H9 (cell line): Measurements from ENCODE around the gene APOBEC2. TPM values are rescaled to one million over a fixed set of nuclear protein-coding genes. Genes with fewer than 3 reads are reported as not detected.

Experiments
- DNase-seq: peaks from one replicate; pipeline ENCODE4 v3.0.0-alpha.2; 2017
- H2AFZ ChIP-seq: one replicate; pipeline ENCODE4 v1.6.1; 2013; ENCODE audit warnings: mild to moderate bottlenecking, low read length, control low read depth, moderate library complexity
- H2AK5ac ChIP-seq: 2 replicates; pipeline ENCODE4 v1.6.1; 2013; ENCODE audit warnings: low read length, control low read depth, mixed read lengths; ENCODE audit not compliant: insufficient read length
- H2BK120ac ChIP-seq: one replicate; pipeline ENCODE4 v1.6.1; 2013; ENCODE audit warnings: low read depth, mild to moderate bottlenecking, low read length, control low read depth, inconsistent platforms; ENCODE audit not compliant: poor library complexity, severe bottlenecking
- H2BK12ac ChIP-seq: 2 replicates; pipeline ENCODE4 v1.6.1; 2013; ENCODE audit warnings: low read length, control low read depth, mixed read lengths, low read depth; ENCODE audit not compliant: insufficient read length
- H2BK15ac ChIP-seq: 2 replicates; pipeline ENCODE4 v1.6.1; 2013; ENCODE audit warnings: low read depth, low read length, control low read depth
- H2BK20ac ChIP-seq: one replicate; pipeline ENCODE4 v1.6.1; 2013; ENCODE audit warnings: low read depth, mild to moderate bottlenecking, low read length, control low read depth, inconsistent platforms; ENCODE audit not compliant: poor library complexity, severe bottlenecking
- H2BK5ac ChIP-seq: 2 replicates; pipeline ENCODE4 v1.6.1; 2013; ENCODE audit warnings: low read length, control low read depth, mixed read lengths; ENCODE audit not compliant: insufficient read length
- H3K14ac ChIP-seq: 2 replicates; pipeline ENCODE4 v1.6.1; 2013; ENCODE audit warnings: low read length, control low read depth; ENCODE audit not compliant: insufficient read depth
- H3K18ac ChIP-seq: 2 replicates; pipeline ENCODE4 v1.6.1; 2013; ENCODE audit warnings: low read depth, mild to moderate bottlenecking, mixed read lengths, low read length, control low read depth; ENCODE audit not compliant: insufficient read length
- H3K23ac ChIP-seq: 2 replicates; pipeline ENCODE4 v1.6.1; 2013; ENCODE audit warnings: low read length, control low read depth, mixed read lengths, low read depth; ENCODE audit not compliant: insufficient read length
- H3K23me2 ChIP-seq: 2 replicates; pipeline ENCODE4 v1.6.1; 2013; ENCODE audit warnings: low read depth, mild to moderate bottlenecking, mixed read lengths, low read length, control low read depth; ENCODE audit not compliant: insufficient read length, poor library complexity, severe bottlenecking
- H3K27ac ChIP-seq: 2 replicates; pipeline ENCODE4 v1.5.1; 2013; ENCODE audit warnings: low read length, control low read depth, mixed read lengths, low read depth; ENCODE audit not compliant: insufficient read length
- H3K27me3 ChIP-seq: 2 replicates; pipeline ENCODE4 v1.6.1; 2013; ENCODE audit warnings: low read length, control low read depth, inconsistent platforms; ENCODE audit not compliant: insufficient read depth
- H3K4ac ChIP-seq: 2 replicates; pipeline ENCODE4 v1.6.1; 2013; ENCODE audit warnings: low read depth, mild to moderate bottlenecking, control low read depth, inconsistent platforms, low read length, moderate library complexity
- H3K4me1 ChIP-seq: 2 replicates; pipeline ENCODE4 v1.6.1; 2013; ENCODE audit warnings: low read length, control low read depth, inconsistent platforms; ENCODE audit not compliant: insufficient read depth
- H3K4me2 ChIP-seq: 2 replicates; pipeline ENCODE4 v1.6.1; 2013; ENCODE audit warnings: low read length, control low read depth, mixed read lengths; ENCODE audit not compliant: insufficient read length, insufficient read depth
- H3K56ac ChIP-seq: 2 replicates; pipeline ENCODE4 v1.6.1; 2013; ENCODE audit warnings: low read depth, mild to moderate bottlenecking, mixed read lengths, low read length, control low read depth; ENCODE audit not compliant: insufficient read length
- H3K79me1 ChIP-seq: 2 replicates; pipeline ENCODE4 v1.6.1; 2013; ENCODE audit warnings: low read depth, mild to moderate bottlenecking, moderate library complexity, low read length, control low read depth, inconsistent platforms; ENCODE audit not compliant: insufficient read depth, poor library complexity, severe bottlenecking
- H3K79me2 ChIP-seq: 2 replicates; pipeline ENCODE4 v1.6.1; 2013; ENCODE audit warnings: low read length, control low read depth, inconsistent platforms; ENCODE audit not compliant: insufficient read depth
- H3K9ac ChIP-seq: 2 replicates; pipeline ENCODE4 v1.6.1; 2013; ENCODE audit warnings: low read length, control low read depth, mixed read lengths; ENCODE audit not compliant: insufficient read length; ENCODE audit errors: extremely low read depth
- H3K9me3 ChIP-seq: one replicate; pipeline ENCODE4 v1.6.1; 2013; ENCODE audit warnings: low read depth, low read length, inconsistent platforms; ENCODE audit not compliant: control insufficient read depth
- H3T11ph ChIP-seq: one replicate; pipeline ENCODE4 v1.6.1; 2013; ENCODE audit warnings: mild to moderate bottlenecking, low read length, control low read depth, inconsistent platforms
- H4K20me1 ChIP-seq: one replicate; pipeline ENCODE4 v1.6.1; 2013; ENCODE audit not compliant: control insufficient read depth, insufficient read length, insufficient read depth
- H4K5ac ChIP-seq: 2 replicates; pipeline ENCODE4 v1.6.1; 2013; ENCODE audit warnings: low read depth, mild to moderate bottlenecking, mixed read lengths, low read length, control low read depth; ENCODE audit not compliant: insufficient read length
- H4K8ac ChIP-seq: replicated peaks from 2 replicates; pipeline ENCODE4 v1.6.1; 2013; ENCODE audit warnings: low read length, control low read depth, mixed read lengths, low read depth; ENCODE audit not compliant: insufficient read length
- H4K91ac ChIP-seq: 2 replicates; pipeline ENCODE4 v1.6.1; 2013; ENCODE audit warnings: low read depth, mild to moderate bottlenecking, moderate library complexity, mixed read lengths, low read length, control low read depth; ENCODE audit not compliant: insufficient read length
- H3K27ac Mint-ChIP-seq, 3 experiments: 2 replicates in 2 of 3; 3 replicates in 1 of 3; pipeline ENCODE4 v1.8.0; 2020 to 2021; ENCODE audit warnings: mixed read lengths in 3 of 3, mild to moderate bottlenecking in 1 of 3, moderate library complexity in 1 of 3
- H3K27me3 Mint-ChIP-seq: 2 replicates; pipeline ENCODE4 v1.8.0; 2021; ENCODE audit warnings: low read depth, mild to moderate bottlenecking, moderate library complexity, mixed read lengths
- H3K36me3 Mint-ChIP-seq, 3 experiments: 2 replicates in 2 of 3; 3 replicates in 1 of 3; pipeline ENCODE4 v1.8.0; 2020 to 2021; ENCODE audit warnings: low read depth in 3 of 3, mixed read lengths in 3 of 3; ENCODE audit not compliant: insufficient read depth in 1 of 3
- H3K4me1 Mint-ChIP-seq, 2 experiments: 2 replicates each; pipeline ENCODE4 v1.8.0; 2020; ENCODE audit warnings: mixed read lengths in 2 of 2
- H3K4me3 Mint-ChIP-seq, 2 experiments: 2 replicates in 1 of 2; 3 replicates in 1 of 2; pipeline ENCODE4 v1.8.0; 2020 to 2021; ENCODE audit warnings: mild to moderate bottlenecking in 2 of 2, mixed read lengths in 2 of 2, moderate library complexity in 1 of 2
- H3K9me3 Mint-ChIP-seq, 2 experiments: 2 replicates in 1 of 2; 3 replicates in 1 of 2; pipeline ENCODE4 v1.8.0; 2020; ENCODE audit warnings: mild to moderate bottlenecking in 2 of 2, mixed read lengths in 2 of 2, moderate library complexity in 1 of 2
- CTCF ChIP-seq: fragments of 200-600 bp; sonication (generic); conservative IDR thresholded peaks from 3 replicates; pipeline ENCODE4 v1.8.0; 2021; ENCODE audit warnings: antibody characterized with exemption, mild to moderate bottlenecking
- WGBS: extraction: QIAGEN DNeasy Blood & Tissue Kit; methylation state at CpG from one replicate; pipeline ENCODE4 v1.1.7; 2013; ENCODE audit warnings: missing lambda C conversion rate, low lambda C conversion rate, mixed read lengths; ENCODE audit not compliant: insufficient read length; ENCODE audit errors: extremely low coverage; 5-methylcytosine and 5-hydroxymethylcytosine counted together
- total RNA-seq: library from RNA; stranded (reverse); gene quantifications from 2 replicates; pipeline ENCODE4 v1.2.1, GENCODE V29; 2021

Gene APOBEC2
- total RNA-seq, 1 experiment from 2014 or later, result not detected

DNA sequence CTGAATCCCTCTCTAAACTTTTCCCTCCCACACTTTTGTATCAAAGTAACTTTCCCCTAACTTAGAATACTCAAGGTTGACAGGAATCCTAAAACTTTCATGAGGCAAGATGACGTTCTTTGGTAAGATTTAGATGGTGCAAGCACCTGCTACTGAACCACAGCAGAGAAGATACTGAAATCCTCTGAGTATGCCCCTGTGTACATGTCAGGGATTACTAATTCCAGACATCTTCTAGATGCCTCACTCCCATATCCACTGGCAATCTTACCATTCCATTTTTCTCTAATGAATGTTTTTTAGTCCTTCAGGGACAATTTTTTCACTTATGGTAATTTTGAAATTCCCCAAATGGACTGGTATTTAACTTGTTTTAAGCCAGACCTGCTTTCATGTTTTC, 9.1 kb downstream of the APOBEC2 start:
- no peak overlapping the region for H3T11ph ChIP-seq
- no peak overlapping the region for H2BK12ac ChIP-seq
- no peak overlapping the region for H3K4me2 ChIP-seq
- H4K5ac ChIP-seq, result no peak overlapping the region
- H2BK5ac ChIP-seq, result no peak overlapping the region
- no peak overlapping the region for H3K9ac ChIP-seq
- no peak overlapping the region for H2BK15ac ChIP-seq
- H3K18ac ChIP-seq, result no peak overlapping the region
- no peaks in the 10 kb centered on the region for H3K9me3 ChIP-seq
- no peak for TF ChIP-seq CTCF
- H3K56ac ChIP-seq, result no peak overlapping the region
- H3K36me3 Mint-ChIP-seq, result peaks cover 2 to 28% (median 19%) of the 10 kb centered on the region in 3 experiments; a peak in 5 of 7 replicates
- H2AK5ac ChIP-seq, result no peak overlapping the region
- WGBS, result no CpG with 5 or more reads among the region's 1 CpG
- H3K23me2 ChIP-seq, result no peaks in the 10 kb centered on the region
- no peak for DNase-seq
- H2AFZ ChIP-seq, result no peak overlapping the region
- H4K20me1 ChIP-seq, result no peaks in the 10 kb centered on the region
- no peak overlapping the region for H3K23ac ChIP-seq
- H3K27me3 Mint-ChIP-seq, result no peaks in the 10 kb centered on the region
- no peak overlapping the region for H3K4ac ChIP-seq
- H3K27me3 ChIP-seq, result no peaks in the 10 kb centered on the region
- no peaks in the 10 kb centered on the region for H3K9me3 Mint-ChIP-seq
- no peak overlapping the region for H3K4me3 Mint-ChIP-seq
- H3K27ac ChIP-seq, result no peak overlapping the region
- H3K79me2 ChIP-seq, result no peaks in the 10 kb centered on the region
- H4K8ac ChIP-seq, result no peak overlapping the region
- H3K27ac Mint-ChIP-seq, result no peak overlapping the region
- peaks cover 9 to 15% of the 10 kb centered on the region in 2 experiments for H3K4me1 Mint-ChIP-seq
- H3K79me1 ChIP-seq, result no peaks in the 10 kb centered on the region
- H2BK20ac ChIP-seq, result no peak overlapping the region
- no peak overlapping the region for H3K14ac ChIP-seq
- H2BK120ac ChIP-seq, result no peak overlapping the region
- H3K4me1 ChIP-seq, result 0 out of 2 replicates have a peak, but pooled peaks cover 5% of the 10 kb centered on the region
- no peak overlapping the region for H4K91ac ChIP-seq
